GM18909 (cell line): ENCODE results near the gene URAD.

ENCODE experiments used
- ATAC-seq: cut with Tn5 transposase; IDR thresholded peaks from one replicate; pipeline ENCODE4 v1.9.1; 2021; ENCODE audit warnings: mild to moderate bottlenecking; ENCODE audit not compliant: unreplicated experiment, poor library complexity

The URAD gene

DNA sequence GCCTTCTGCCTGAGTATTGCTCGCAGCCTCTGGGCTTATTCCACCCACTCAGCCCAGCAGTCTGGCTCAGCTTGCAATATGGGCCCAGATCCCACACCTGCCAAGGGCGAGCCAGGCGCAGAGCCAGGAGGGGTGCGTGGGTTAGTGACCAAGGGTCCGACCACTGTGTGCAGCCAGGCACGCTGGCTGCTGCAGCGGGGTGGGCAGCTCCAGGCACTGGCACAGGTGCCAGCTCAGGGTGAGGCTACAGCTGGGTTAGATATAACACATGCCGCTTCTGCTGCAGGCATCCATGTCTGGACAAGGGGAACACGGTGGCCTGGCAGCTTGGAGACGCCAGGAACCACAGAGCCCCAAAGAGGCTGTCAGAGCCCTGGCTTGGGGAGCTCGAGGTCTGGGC is 12.6 kb upstream of the URAD start:
- ATAC-seq = no peak

DNA sequence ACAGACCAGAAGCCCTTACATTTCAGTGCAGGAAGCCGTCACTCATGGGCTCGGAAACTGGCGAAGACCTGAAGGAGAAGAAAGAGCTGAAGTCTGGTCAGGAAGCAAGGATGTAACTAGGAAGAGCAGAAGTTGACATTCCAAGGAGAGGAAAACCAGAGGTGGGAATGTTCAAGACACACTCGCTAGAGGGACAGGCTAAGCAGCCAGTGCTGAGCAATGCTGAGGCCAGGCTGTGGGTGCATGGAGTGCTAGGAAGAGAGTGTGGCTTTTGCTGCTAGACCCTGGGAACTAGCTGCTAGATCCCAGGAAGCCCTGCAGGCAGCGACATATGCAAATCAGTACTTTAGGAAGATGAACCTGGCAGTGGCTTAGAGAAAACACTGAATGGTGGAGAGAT is 12.1 kb upstream of the URAD start:
- no peak for ATAC-seq

DNA sequence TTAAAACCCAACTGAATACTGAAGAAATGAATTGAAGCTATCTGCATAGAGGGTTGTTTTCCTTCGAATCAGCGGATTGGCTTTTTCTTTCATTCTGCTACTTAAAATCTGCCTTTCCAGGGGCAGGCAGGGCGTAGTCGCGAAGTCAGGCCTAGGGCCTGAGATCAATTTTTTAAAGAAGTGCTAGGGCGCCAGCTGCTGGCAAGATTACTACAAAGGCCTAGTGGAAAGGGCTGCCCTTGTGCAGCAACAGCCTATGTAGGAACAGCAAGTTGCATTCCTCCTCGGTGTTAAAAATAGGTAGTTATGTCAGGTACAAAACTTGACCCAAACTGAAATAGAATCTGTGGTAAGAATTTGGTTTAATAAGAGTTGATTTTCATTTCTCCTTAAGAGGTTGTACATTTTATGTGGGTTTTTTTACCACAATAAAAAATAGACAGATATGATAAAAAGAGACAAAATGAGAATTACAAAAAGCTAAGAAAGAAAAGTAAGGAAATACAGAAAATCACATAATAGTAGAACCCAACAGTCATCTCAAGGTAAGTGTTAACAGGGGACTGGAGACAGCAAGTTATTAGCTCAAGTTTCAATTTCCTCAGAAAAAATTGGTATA is 9.5 kb upstream of the URAD start:
- ATAC-seq = no peak

DNA sequence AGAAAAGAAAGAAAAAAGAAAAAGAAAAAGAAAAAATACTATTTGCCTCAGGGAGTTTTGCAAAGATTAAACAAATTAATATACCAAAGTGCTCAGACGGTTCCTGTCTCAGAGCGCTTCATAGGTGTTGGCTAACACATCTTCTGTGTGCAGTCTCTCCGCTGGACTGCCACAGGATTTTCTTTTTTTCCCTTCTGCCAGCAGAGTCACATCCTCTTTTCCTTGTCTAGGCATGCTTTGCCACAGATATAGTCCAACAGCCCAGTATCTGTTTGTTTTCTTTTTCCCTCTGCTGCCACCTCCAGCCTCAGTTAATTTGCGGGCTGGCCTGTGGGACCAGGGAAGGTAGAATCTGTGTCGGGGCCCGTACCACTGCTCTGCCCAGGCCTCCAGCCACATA is 3.4 kb upstream of the URAD start:
- no peak for ATAC-seq

GRCh38 chr13:27985600-27985999 is 2.9 kb downstream of the URAD start:
- no peak for ATAC-seq

DNA sequence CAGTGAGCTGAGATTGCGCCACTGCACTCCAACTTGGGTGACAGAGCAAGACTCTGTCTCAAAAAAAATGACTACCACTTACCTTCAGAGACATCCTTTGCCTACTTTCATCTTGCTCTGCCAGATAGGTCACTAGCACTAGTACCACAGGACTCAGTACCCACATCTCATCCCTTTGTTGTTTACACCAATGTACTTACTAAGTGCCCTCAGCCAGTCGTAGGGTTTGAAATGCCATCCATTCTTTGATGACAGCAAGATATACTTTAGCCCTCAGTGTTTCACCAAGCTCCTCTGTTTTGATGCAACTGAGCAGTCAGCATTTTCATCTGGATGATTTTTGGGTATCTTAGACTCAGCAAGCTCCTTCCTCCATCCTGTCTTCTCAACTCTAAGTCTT is 6.1 kb downstream of the URAD start:
- ATAC-seq = no peak

GRCh38 chr13:27981006-27981708 is 7.3 kb downstream of the URAD start:
- ATAC-seq = no peak

DNA sequence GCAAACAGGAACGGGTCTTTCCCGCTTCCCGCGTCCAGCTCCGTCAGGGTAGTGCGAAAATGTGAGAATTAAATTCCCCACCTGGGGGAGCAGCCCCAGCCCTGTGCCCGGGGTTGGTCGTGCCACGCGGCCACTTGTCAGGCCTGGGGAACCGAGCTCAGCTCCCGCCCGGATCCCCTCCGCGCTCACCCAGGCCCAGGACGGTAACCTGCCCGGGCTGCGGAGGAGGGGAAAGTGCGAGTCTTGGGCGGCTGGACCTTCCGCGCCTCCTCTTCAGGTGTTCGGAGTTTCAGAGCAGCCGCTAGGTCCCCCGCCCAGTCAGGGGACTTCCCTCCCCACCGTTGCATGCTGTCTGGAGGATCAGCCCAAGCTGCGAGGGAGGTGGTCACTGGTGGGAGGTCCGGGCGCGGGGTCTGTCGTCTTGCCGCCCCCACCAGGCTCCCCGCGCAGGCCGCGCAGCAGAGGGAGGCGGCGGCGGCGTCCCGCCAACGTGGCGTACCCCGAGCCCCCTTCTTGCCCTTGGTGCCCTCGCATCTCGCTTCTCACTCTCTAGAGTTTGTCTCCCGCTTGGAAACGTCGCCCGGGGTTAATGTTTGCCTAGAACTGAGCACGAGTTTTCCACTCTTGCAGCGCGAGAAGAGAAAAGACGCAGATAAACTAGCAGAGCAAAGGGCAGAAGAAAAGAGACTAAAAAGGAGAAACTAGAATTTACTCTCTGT is 8.1 kb downstream of the URAD start:
- no peak for ATAC-seq

DNA sequence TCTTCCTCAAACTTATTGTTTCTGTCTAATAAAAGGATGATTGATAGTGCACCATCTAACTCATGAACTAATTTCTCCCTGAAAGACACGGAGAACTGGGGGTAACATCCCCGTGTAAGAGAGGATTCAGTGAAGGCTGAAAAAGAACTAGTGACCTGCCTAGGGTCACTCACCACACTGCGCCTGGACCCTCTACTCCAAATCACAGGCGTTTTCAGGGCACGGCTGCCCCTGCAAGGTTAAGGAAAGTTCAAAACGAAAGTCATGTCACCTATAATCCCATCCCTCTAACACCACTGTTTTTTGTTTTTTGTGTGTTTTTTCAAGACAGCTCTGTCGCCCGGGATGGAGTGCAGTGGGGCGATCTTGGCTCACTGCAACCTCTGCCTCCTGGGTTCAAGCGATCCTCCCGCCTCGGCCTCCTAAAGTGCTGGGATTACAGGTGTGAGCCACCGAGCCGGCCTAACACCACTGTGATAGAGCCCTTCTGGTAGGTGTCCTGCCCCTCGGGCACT is 8.7 kb downstream of the URAD start:
- ATAC-seq = no peak

DNA sequence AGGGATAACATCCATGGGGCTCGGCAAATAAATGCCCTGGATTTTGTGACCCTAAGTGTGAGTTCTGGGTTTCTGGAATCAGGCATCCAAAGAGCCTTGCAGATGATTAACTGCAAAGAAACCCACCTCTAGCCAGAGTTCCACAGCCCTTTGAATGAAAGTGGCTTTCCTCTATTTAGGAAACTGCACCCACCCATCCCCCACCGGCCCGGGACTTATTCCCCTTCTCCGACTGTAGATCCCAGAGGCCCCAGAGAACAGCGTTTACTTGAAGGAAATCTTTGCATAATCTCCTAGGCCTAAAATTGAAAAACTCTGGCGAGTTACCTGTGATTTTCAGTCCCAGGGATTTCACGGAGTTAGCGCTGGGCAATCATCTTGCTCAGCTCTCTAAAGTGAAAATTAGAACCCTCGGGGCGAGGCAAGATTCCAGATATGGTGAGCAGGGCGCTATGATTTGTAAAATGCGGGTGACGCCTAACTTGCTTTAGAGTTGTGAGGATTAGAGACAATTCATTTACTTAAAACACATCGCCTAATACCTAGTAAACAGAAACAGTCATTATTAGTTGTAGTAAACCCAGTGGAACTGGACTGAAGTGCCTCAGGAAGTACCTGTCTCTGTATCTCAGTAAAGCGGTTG is 9.4 kb downstream of the URAD start:
- no peak for ATAC-seq

GRCh38 chr13:27978301-27978968 is 10.1 kb downstream of the URAD start:
- no peak for ATAC-seq

DNA sequence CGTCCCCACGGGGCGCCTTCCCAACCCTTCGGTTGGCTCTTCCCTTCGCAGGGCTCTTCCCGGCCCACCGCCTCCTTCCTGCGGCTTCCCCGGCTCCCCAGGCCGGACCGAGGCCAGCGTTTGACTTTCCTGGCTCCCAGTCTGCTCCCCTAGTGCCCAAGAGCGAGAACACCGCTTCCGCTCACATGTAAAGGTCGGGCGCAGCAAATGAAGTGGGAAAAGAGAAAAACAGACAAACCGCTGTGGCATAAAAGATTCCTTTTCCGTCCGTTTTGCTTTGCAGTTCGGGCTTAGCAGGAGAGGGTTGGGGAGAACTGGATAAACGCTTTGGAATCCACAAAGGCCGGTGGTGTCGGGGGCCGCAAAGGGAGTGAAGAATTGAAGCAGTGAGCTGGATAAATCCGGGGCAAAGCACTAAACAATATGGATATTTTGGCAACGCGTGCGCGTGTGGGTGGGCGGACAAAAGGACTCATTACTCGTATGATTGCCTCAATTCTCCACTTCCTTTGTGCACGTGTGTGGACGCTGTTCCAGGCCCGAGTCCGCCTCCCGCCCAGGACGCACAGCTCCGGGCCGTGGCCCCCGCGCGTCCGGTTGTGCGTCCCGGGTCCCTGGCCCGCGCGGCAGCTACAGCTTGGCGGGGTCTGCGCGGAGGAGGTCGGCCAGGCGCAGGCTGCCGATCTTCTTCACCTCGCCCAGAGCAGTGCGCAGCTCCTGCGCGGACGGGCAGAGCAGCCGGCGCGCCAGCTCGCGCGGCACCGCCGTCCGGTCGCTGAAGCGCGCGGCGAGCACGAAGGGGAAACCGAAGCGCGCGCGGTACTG is 10.8 kb downstream of the URAD start:
- ATAC-seq = no peak

DNA sequence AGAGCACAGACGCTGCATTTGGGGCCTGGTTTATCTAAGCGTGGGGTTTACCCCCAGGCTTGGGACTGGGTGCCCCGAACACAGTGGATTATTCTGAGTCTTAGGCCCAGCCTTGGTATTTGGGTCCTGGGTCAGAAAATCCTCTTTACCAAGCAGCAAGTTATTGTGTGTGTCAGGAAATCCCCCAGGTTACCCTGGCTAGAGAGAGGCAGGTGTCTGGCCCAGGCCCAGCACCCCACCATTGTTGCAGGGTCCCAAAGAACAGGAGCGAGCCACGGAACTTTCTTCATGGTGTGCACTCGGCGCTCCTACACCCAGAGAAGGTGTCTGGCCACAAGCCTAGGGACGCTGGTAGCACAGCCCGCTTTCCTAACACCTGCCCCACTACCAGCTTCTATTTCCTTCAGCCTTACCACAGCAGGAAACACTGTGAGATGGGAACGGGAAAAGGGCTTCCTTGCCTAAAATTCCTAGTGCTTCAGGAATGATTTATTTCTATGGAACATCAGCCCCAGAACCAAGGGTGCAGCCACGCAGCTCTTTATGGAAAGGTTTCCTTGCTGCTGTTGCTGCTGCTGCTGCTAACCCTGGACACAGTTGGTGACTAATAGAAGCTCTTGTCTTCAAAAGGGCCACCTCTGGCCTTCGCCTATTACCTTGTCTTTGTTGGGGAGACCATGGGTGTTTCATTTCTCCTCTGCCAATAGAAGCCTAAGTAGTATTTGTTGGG is 12.0 kb downstream of the URAD start:
- no peak for ATAC-seq

DNA sequence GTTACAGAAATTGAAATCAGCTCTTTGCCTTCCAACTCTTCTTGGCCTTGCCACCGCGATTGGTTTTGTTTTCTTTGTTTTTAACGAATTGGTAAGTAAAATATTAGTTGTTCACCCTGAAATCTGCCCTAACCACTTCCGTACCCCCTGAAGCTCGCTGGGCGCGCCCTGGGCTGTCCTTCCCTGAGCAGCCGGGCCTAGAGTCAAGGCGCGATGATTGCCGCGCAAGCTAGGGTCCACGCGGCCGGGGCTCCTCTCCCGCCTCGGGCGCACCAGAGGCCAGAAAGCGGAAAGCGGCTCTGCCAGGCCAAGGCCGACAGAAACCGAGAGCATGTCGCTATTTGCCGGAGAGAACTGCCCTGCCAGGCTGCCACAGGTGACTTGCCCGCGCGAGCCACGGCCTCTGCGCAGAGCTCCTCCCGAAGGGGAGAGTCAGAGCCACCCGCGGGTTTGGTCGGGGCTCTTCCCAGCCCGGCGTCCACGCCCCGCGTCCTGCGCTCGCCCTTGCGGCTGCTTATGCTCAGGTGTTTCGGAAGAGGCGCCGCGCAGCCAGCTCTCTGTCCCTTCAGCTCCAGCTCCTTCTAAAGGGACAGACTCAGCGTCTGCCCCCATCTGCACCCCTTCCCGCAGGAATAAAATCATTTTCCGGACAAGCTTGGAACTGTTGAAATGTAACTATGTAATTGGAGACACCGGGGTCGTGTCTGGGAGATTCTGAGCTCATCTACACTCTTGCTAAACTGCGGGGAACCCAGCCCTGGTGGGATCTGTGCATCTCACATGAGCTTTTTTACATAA is 12.7 kb downstream of the URAD start:
- no peak for ATAC-seq

DNA sequence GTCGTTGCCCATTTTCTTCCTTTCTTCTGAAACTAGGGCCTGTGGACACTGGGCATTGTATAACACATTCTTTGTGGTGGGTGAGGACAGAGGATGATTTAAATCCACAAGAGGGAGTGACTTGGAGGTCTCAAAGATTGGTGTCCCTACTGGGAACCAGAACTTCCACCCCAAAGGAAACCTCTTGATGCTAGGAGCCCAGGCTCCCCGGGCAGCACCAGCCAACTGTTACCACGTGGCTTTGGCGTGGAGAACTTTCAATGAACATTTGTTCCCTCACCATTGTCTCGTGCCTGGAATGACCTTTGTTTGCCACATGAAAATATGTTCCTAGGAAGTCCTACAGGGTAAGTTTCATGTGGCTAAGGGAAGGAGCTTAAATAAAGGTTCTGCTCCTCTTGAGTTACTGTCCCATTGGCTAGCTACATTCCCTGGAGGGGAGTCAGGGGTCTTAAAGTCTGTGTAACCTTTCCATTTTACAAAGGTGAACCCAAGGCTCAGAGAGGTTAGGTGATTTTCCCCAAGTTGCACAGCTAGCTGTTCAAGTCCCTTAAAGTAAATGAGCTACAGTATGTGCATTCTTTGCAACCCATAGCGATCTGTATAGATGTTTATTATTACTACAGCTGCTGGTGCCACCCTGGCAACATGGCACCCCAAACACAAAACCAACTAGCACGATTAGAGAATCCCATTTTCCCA is 14.4 kb downstream of the URAD start:
- no peak for ATAC-seq

GRCh38 chr13:27973291-27973690 is 15.2 kb downstream of the URAD start:
- no peak for ATAC-seq

DNA sequence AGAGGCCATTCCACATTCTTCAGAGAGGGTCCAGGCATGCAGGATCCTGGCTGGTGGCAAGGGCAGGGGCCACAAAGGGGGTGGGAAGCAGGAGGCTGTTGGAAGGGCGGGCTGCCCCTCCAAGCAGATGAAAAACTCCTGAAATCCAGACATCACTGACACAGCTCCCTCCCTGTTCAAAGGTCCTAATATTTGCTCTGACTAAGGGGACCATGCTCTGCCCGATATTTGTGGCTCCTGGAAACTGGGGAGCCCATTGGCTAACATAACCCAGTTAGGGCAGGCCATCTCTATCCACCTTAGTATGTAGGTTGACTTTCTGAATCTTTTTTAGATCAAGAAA is 16.0 kb downstream of the URAD start:
- ATAC-seq = no peak
